Inflammatory macrophage treated with lipopolysaccharide for 1 hour (primary cell): Measurements from ENCODE around the gene NKIRAS2.

Experiments used
- DNase-seq, 2 donors: peaks; one replicate each; pipeline ENCODE4 v3.0.0-alpha.2; 2020 to 2022

Gene NKIRAS2

GRCh38 chr17:42058063-42058462 lies 38.2 kb downstream of the NKIRAS2 start:
- DNase-seq, result no peak

GRCh38 chr17:42059815-42060214 lies 39.9 kb downstream of the NKIRAS2 start:
- no peak for DNase-seq

GRCh38 chr17:42060231-42060630 lies 40.3 kb downstream of the NKIRAS2 start:
- no peak for DNase-seq

- DNase-seq, result no peak
These were observed 42.0 kb downstream of the NKIRAS2 start for GRCh38 chr17:42061646-42062487.

- DNase-seq, result no peak
These were observed 42.8 kb downstream of the NKIRAS2 start for GRCh38 chr17:42062681-42063080.

GRCh38 chr17:42065201-42065600 lies 45.3 kb downstream of the NKIRAS2 start:
- no peak for DNase-seq

GRCh38 chr17:42067371-42068091 lies 47.6 kb downstream of the NKIRAS2 start:
- DNase-seq, result peak; percentile 26 to 85

- no peak for DNase-seq
These were observed 49.1 kb downstream of the NKIRAS2 start for GRCh38 chr17:42068979-42069378.

- DNase-seq, result no peak
These were observed 51.9 kb downstream of the NKIRAS2 start for GRCh38 chr17:42071810-42072209.

- DNase-seq, result no peak
These were observed 52.7 kb downstream of the NKIRAS2 start for GRCh38 chr17:42072323-42073187.
